CD4-positive, alpha-beta memory T cell (primary cell): ENCODE data around the gene GHRL. TPM values are rescaled to one million over a fixed set of nuclear protein-coding genes. Genes with fewer than 3 reads are reported as not detected.

ENCODE experiments used
- CTCF ChIA-PET: fragments of 350-600 bp; sonication (Branson Sonifier 250); formaldehyde crosslinking; loops from one replicate; lab custom pipeline; 2021; ENCODE audit warnings: inconsistent platforms; ENCODE audit not compliant: partially characterized antibody; lab: Charles Lee
- POLR2A ChIA-PET: fragments of 350-600 bp; sonication (Branson Sonifier 250); formaldehyde crosslinking; loops from one replicate; lab custom pipeline; 2021; ENCODE audit not compliant: partially characterized antibody; lab: Charles Lee
- DNase-seq, 5 donors: peaks; one replicate each; pipeline versions ENCODE4 v3.0.0 to v3.0.0-alpha.2; 2020 to 2022; ENCODE audit warnings: mixed read lengths in 1 of 5
- H3K27ac ChIP-seq: one replicate; pipeline ENCODE4 v1.7.0; 2013; ENCODE audit warnings: low read depth, low read length
- H3K27me3 ChIP-seq: 2 replicates; pipeline ENCODE4 v1.7.0; 2013; ENCODE audit warnings: mild to moderate bottlenecking, low read length, moderate library complexity; ENCODE audit not compliant: insufficient read depth
- H3K36me3 ChIP-seq: 2 replicates; pipeline ENCODE4 v1.7.0; 2013; ENCODE audit warnings: mild to moderate bottlenecking, low read length, moderate library complexity; ENCODE audit not compliant: insufficient read depth
- H3K4me1 ChIP-seq: 2 replicates; pipeline ENCODE4 v1.7.0; 2013; ENCODE audit warnings: mild to moderate bottlenecking, low read length, moderate library complexity; ENCODE audit not compliant: insufficient read depth
- H3K4me3 ChIP-seq, 2 donors: one replicate each; pipeline ENCODE4 v1.7.0; 2013; ENCODE audit warnings: low read length in 2 of 2, mild to moderate bottlenecking in 1 of 2
- H3K9me3 ChIP-seq, 2 donors: one replicate each; pipeline ENCODE4 v1.7.0; 2013; ENCODE audit warnings: low read length in 2 of 2, control low read depth in 1 of 2; ENCODE audit not compliant: control insufficient read depth in 1 of 2
- H3K27ac Mint-ChIP-seq, 7 donors: one replicate each; pipeline ENCODE4 v1.8.0; 2020 to 2021; ENCODE audit warnings: mixed read lengths in 7 of 7, mild to moderate bottlenecking in 6 of 7, inconsistent platforms in 3 of 7, moderate library complexity in 3 of 7
- H3K27me3 Mint-ChIP-seq, 2 donors: one replicate each; pipeline ENCODE4 v1.8.0; 2020 to 2021; ENCODE audit warnings: mixed read lengths in 2 of 2
- H3K36me3 Mint-ChIP-seq, 2 donors: one replicate each; pipeline ENCODE4 v1.8.0; 2020 to 2021; ENCODE audit warnings: mixed read lengths in 2 of 2, inconsistent platforms in 1 of 2, mild to moderate bottlenecking in 1 of 2
- H3K4me1 Mint-ChIP-seq, 4 donors: one replicate each; pipeline ENCODE4 v1.8.0; 2020 to 2021; ENCODE audit warnings: mixed read lengths in 4 of 4, mild to moderate bottlenecking in 1 of 4
- H3K4me3 Mint-ChIP-seq, 8 donors: one replicate each; pipeline ENCODE4 v1.8.0; 2020 to 2021; ENCODE audit warnings: mixed read lengths in 8 of 8, mild to moderate bottlenecking in 7 of 8, moderate library complexity in 6 of 8, inconsistent platforms in 3 of 8
- H3K9me3 Mint-ChIP-seq, 8 donors: one replicate each; pipeline ENCODE4 v1.8.0; 2020 to 2021; ENCODE audit warnings: mixed read lengths in 8 of 8, mild to moderate bottlenecking in 5 of 8, inconsistent platforms in 3 of 8, moderate library complexity in 1 of 8
- intact Hi-C: fragments of 100-400 bp; cut with micrococcal nuclease; formaldehyde crosslinking; loops from one replicate; pipeline ENCODE4 v1.15.1; 2023
- polyA plus RNA-seq, 2 donors: library from polyadenylated mRNA; unstranded; fragments of 300-500 nt; fragmentation: Illumina TruSeq; gene quantifications; one replicate each; pipeline ENCODE4 v1.2.3, GENCODE V29; 2021
- total RNA-seq, 2 experiments: library from RNA; stranded (reverse); gene quantifications; one replicate each; pipeline ENCODE4 v1.2.3, GENCODE V29; 2021

GHRL gene
- total and polyA plus RNA-seq, 4 experiments from 2014 or later = 0.75 to 1.1 TPM; not detected in 2

- no peak for DNase-seq
- no peak overlapping the region for H3K27ac ChIP-seq
- H3K4me1 Mint-ChIP-seq = peaks cover 18 to 43% (median 32%) of the 10 kb centered on the region in 4 donors
- H3K4me3 Mint-ChIP-seq = peak overlapping the region in 6 of 8 donors; percentile 27 to 71 (median 43)
- H3K4me3 ChIP-seq = no peak overlapping the region
- intact Hi-C loops = no loop called here
- no peaks in the 10 kb centered on the region for H3K9me3 ChIP-seq
- POLR2A ChIA-PET = no interaction called here
- H3K27me3 ChIP-seq = no peaks in the 10 kb centered on the region
- H3K4me1 ChIP-seq = peaks cover 28% of the 10 kb centered on the region
- CTCF ChIA-PET = no interaction called here
- H3K27me3 Mint-ChIP-seq = no peaks in the 10 kb centered on the region
- H3K27ac Mint-ChIP-seq = peak overlapping the region in 5 of 7 donors; percentile 29 to 89 (median 76)
- H3K36me3 ChIP-seq = peaks cover 53% of the 10 kb centered on the region
- no peaks in the 10 kb centered on the region for H3K9me3 Mint-ChIP-seq
- H3K36me3 Mint-ChIP-seq = peaks cover 20 to 54% of the 10 kb centered on the region in 2 donors
These were observed 25.2 kb upstream of the GHRL start for GRCh38 chr3:10317961-10318350.

GRCh38 chr3:10317311-10317960 lies 24.7 kb upstream of the GHRL start:
- peak overlapping the region in 1 of 8 donors; percentile 30 for H3K4me3 Mint-ChIP-seq
- peaks cover 28% of the 10 kb centered on the region for H3K4me1 ChIP-seq
- peaks cover 58% of the 10 kb centered on the region for H3K36me3 ChIP-seq
- no peaks in the 10 kb centered on the region for H3K9me3 ChIP-seq
- peaks cover 18 to 43% (median 32%) of the 10 kb centered on the region in 4 donors for H3K4me1 Mint-ChIP-seq
- H3K27ac ChIP-seq = no peak overlapping the region
- H3K4me3 ChIP-seq = no peak overlapping the region
- intact Hi-C loops = no loop called here
- ChIA-PET CTCF (no interaction called here), POLR2A (no interaction called here)
- no peaks in the 10 kb centered on the region for H3K9me3 Mint-ChIP-seq
- DNase-seq = no peak
- no peaks in the 10 kb centered on the region for H3K27me3 Mint-ChIP-seq
- peak overlapping the region in 4 of 7 donors; percentile 13 to 89 (median 41) for H3K27ac Mint-ChIP-seq
- H3K36me3 Mint-ChIP-seq = peaks cover 23 to 60% of the 10 kb centered on the region in 2 donors
- no peaks in the 10 kb centered on the region for H3K27me3 ChIP-seq

GRCh38 chr3:10315771-10316344 lies 23.1 kb upstream of the GHRL start:
- CTCF ChIA-PET = interaction anchor here (1.5 kb wide), 1 partner anchor 11 kb away, joined by 3 read pairs; no protein-coding TSS in a partner anchor

GRCh38 chr3:10315101-10315500 lies 22.4 kb upstream of the GHRL start:
- ChIA-PET CTCF (interaction anchor here (1.5 kb wide), 1 partner anchor 11 kb away, joined by 3 read pairs; no protein-coding TSS in a partner anchor), POLR2A (interaction anchor here (0.8 kb wide), 1 partner anchor 51 kb away, joined by 3 read pairs; no protein-coding TSS in a partner anchor)
- intact Hi-C loops = no loop called here
- Mint-ChIP-seq H3K4me1 (peaks cover 14 to 27% (median 22%) of the 10 kb centered on the region in 4 donors), H3K9me3 (no peaks in the 10 kb centered on the region), H3K27ac (no peak overlapping the region), H3K27me3 (no peaks in the 10 kb centered on the region), H3K4me3 (no peak overlapping the region), H3K36me3 (peaks cover 36 to 78% of the 10 kb centered on the region in 2 donors)
- H3K27me3 ChIP-seq = no peaks in the 10 kb centered on the region
- H3K27ac ChIP-seq = no peak overlapping the region
- H3K36me3 ChIP-seq = peaks cover 77% of the 10 kb centered on the region
- DNase-seq = no peak
- H3K4me1 ChIP-seq = peaks cover 19% of the 10 kb centered on the region
- H3K9me3 ChIP-seq = no peaks in the 10 kb centered on the region
- no peak overlapping the region for H3K4me3 ChIP-seq

More at GRCh38 chr3:10315771-10316344, 23.1 kb upstream of the GHRL start:
- DNase-seq = no peak
- peaks cover 33 to 74% of the 10 kb centered on the region in 2 donors for H3K36me3 Mint-ChIP-seq
- H3K9me3 Mint-ChIP-seq = no peaks in the 10 kb centered on the region
- peaks cover 14 to 34% (median 27%) of the 10 kb centered on the region in 4 donors for H3K4me1 Mint-ChIP-seq
- intact Hi-C loops = no loop called here
- Histone ChIP-seq H3K9me3 (no peaks in the 10 kb centered on the region), H3K27me3 (no peaks in the 10 kb centered on the region), H3K4me3 (no peak overlapping the region), H3K36me3 (peaks cover 73% of the 10 kb centered on the region), H3K27ac (no peak overlapping the region), H3K4me1 (peaks cover 23% of the 10 kb centered on the region)
- H3K27ac Mint-ChIP-seq = no peak overlapping the region
- POLR2A ChIA-PET = interaction anchor here (0.5 to 0.8 kb wide), 2 partner anchors 52 to 104 kb away, joined by 3 read pairs; no protein-coding TSS in a partner anchor
- no peaks in the 10 kb centered on the region for H3K27me3 Mint-ChIP-seq
- H3K4me3 Mint-ChIP-seq = no peak overlapping the region

GRCh38 chr3:10312861-10313260 lies 20.1 kb upstream of the GHRL start:
- ChIA-PET POLR2A (interaction anchor here (1.4 kb wide), 1 partner anchor 8 kb away, joined by 7 read pairs; the partner anchor contains the start of gene SEC13), CTCF (no interaction called here)
- Histone ChIP-seq H3K27ac (no peak overlapping the region), H3K27me3 (no peaks in the 10 kb centered on the region), H3K36me3 (peaks cover 77% of the 10 kb centered on the region), H3K4me3 (no peak overlapping the region), H3K4me1 (no peaks in the 10 kb centered on the region), H3K9me3 (no peaks in the 10 kb centered on the region)
- Mint-ChIP-seq H3K4me3 (no peak overlapping the region), H3K9me3 (peaks cover 0 to 1% (median 0%) of the 10 kb centered on the region in 8 donors), H3K36me3 (peaks cover 45 to 82% of the 10 kb centered on the region in 2 donors), H3K4me1 (peaks cover 2 to 5% (median 4%) of the 10 kb centered on the region in 4 donors), H3K27ac (peak overlapping the region in 2 of 7 donors; percentile 19 to 75), H3K27me3 (no peaks in the 10 kb centered on the region)
- no peak for DNase-seq
- intact Hi-C loops = no loop called here

GRCh38 chr3:10312391-10312790 lies 19.6 kb upstream of the GHRL start:
- Histone ChIP-seq H3K27me3 (no peaks in the 10 kb centered on the region), H3K27ac (no peak overlapping the region), H3K4me3 (no peak overlapping the region), H3K36me3 (peaks cover 74% of the 10 kb centered on the region), H3K9me3 (no peaks in the 10 kb centered on the region), H3K4me1 (no peaks in the 10 kb centered on the region)
- DNase-seq = no peak
- intact Hi-C loops = no loop called here
- Mint-ChIP-seq H3K36me3 (peaks cover 42 to 83% of the 10 kb centered on the region in 2 donors), H3K9me3 (peaks cover 0 to 1% (median 0%) of the 10 kb centered on the region in 8 donors), H3K4me3 (no peak overlapping the region), H3K4me1 (peaks cover 0 to 5% (median 2%) of the 10 kb centered on the region in 4 donors), H3K27me3 (no peaks in the 10 kb centered on the region), H3K27ac (peak overlapping the region in 1 of 7 donors; percentile 59)
- ChIA-PET CTCF (no interaction called here), POLR2A (interaction anchor here (1.4 kb wide), 1 partner anchor 8 kb away, joined by 7 read pairs; the partner anchor contains the start of gene SEC13)

GRCh38 chr3:10311710-10312109 lies 19.0 kb upstream of the GHRL start:
- Mint-ChIP-seq H3K36me3 (peaks cover 43 to 81% of the 10 kb centered on the region in 2 donors), H3K27ac (peak overlapping the region in 3 of 7 donors; percentile 42 to 72 (median 63)), H3K27me3 (no peaks in the 10 kb centered on the region), H3K4me1 (peaks cover 0 to 5% (median 2%) of the 10 kb centered on the region in 4 donors), H3K4me3 (no peak overlapping the region), H3K9me3 (peaks cover 0 to 1% (median 0%) of the 10 kb centered on the region in 8 donors)
- CTCF ChIA-PET = no interaction called here
- POLR2A ChIA-PET = interaction anchor here (1.4 kb wide), 1 partner anchor 9 kb away, joined by 7 read pairs; the partner anchor contains the start of gene SEC13
- Histone ChIP-seq H3K4me1 (no peaks in the 10 kb centered on the region), H3K36me3 (peaks cover 72% of the 10 kb centered on the region), H3K9me3 (no peaks in the 10 kb centered on the region), H3K27me3 (no peaks in the 10 kb centered on the region), H3K4me3 (no peak overlapping the region), H3K27ac (no peak overlapping the region)
- intact Hi-C loops = no loop called here
- no peak for DNase-seq
